H9 (cell line): ENCODE data around the gene PFN3. TPM values are rescaled to one million over a fixed set of nuclear protein-coding genes. Genes with fewer than 3 reads are reported as not detected.
"Not testable (repeated sequence)": the region's sequence is repeated elsewhere in the genome, so short reads cannot be mapped to it uniquely, and the experiment has no call there.

Source experiments
- DNase-seq: peaks from one replicate; pipeline ENCODE4 v3.0.0-alpha.2; 2017
- H2AFZ ChIP-seq: one replicate; pipeline ENCODE4 v1.6.1; 2013; ENCODE audit warnings: mild to moderate bottlenecking, low read length, control low read depth, moderate library complexity
- H2AK5ac ChIP-seq: 2 replicates; pipeline ENCODE4 v1.6.1; 2013; ENCODE audit warnings: low read length, control low read depth, mixed read lengths; ENCODE audit not compliant: insufficient read length
- H2BK120ac ChIP-seq: one replicate; pipeline ENCODE4 v1.6.1; 2013; ENCODE audit warnings: low read depth, mild to moderate bottlenecking, low read length, control low read depth, inconsistent platforms; ENCODE audit not compliant: poor library complexity, severe bottlenecking
- H2BK12ac ChIP-seq: 2 replicates; pipeline ENCODE4 v1.6.1; 2013; ENCODE audit warnings: low read length, control low read depth, mixed read lengths, low read depth; ENCODE audit not compliant: insufficient read length
- H2BK15ac ChIP-seq: 2 replicates; pipeline ENCODE4 v1.6.1; 2013; ENCODE audit warnings: low read depth, low read length, control low read depth
- H2BK20ac ChIP-seq: one replicate; pipeline ENCODE4 v1.6.1; 2013; ENCODE audit warnings: low read depth, mild to moderate bottlenecking, low read length, control low read depth, inconsistent platforms; ENCODE audit not compliant: poor library complexity, severe bottlenecking
- H2BK5ac ChIP-seq: 2 replicates; pipeline ENCODE4 v1.6.1; 2013; ENCODE audit warnings: low read length, control low read depth, mixed read lengths; ENCODE audit not compliant: insufficient read length
- H3K14ac ChIP-seq: 2 replicates; pipeline ENCODE4 v1.6.1; 2013; ENCODE audit warnings: low read length, control low read depth; ENCODE audit not compliant: insufficient read depth
- H3K18ac ChIP-seq: 2 replicates; pipeline ENCODE4 v1.6.1; 2013; ENCODE audit warnings: low read depth, mild to moderate bottlenecking, mixed read lengths, low read length, control low read depth; ENCODE audit not compliant: insufficient read length
- H3K23ac ChIP-seq: 2 replicates; pipeline ENCODE4 v1.6.1; 2013; ENCODE audit warnings: low read length, control low read depth, mixed read lengths, low read depth; ENCODE audit not compliant: insufficient read length
- H3K23me2 ChIP-seq: 2 replicates; pipeline ENCODE4 v1.6.1; 2013; ENCODE audit warnings: low read depth, mild to moderate bottlenecking, mixed read lengths, low read length, control low read depth; ENCODE audit not compliant: insufficient read length, poor library complexity, severe bottlenecking
- H3K27ac ChIP-seq: 2 replicates; pipeline ENCODE4 v1.5.1; 2013; ENCODE audit warnings: low read length, control low read depth, mixed read lengths, low read depth; ENCODE audit not compliant: insufficient read length
- H3K27me3 ChIP-seq: 2 replicates; pipeline ENCODE4 v1.6.1; 2013; ENCODE audit warnings: low read length, control low read depth, inconsistent platforms; ENCODE audit not compliant: insufficient read depth
- H3K4ac ChIP-seq: 2 replicates; pipeline ENCODE4 v1.6.1; 2013; ENCODE audit warnings: low read depth, mild to moderate bottlenecking, control low read depth, inconsistent platforms, low read length, moderate library complexity
- H3K4me1 ChIP-seq: 2 replicates; pipeline ENCODE4 v1.6.1; 2013; ENCODE audit warnings: low read length, control low read depth, inconsistent platforms; ENCODE audit not compliant: insufficient read depth
- H3K4me2 ChIP-seq: 2 replicates; pipeline ENCODE4 v1.6.1; 2013; ENCODE audit warnings: low read length, control low read depth, mixed read lengths; ENCODE audit not compliant: insufficient read length, insufficient read depth
- H3K56ac ChIP-seq: 2 replicates; pipeline ENCODE4 v1.6.1; 2013; ENCODE audit warnings: low read depth, mild to moderate bottlenecking, mixed read lengths, low read length, control low read depth; ENCODE audit not compliant: insufficient read length
- H3K79me1 ChIP-seq: 2 replicates; pipeline ENCODE4 v1.6.1; 2013; ENCODE audit warnings: low read depth, mild to moderate bottlenecking, moderate library complexity, low read length, control low read depth, inconsistent platforms; ENCODE audit not compliant: insufficient read depth, poor library complexity, severe bottlenecking
- H3K79me2 ChIP-seq: 2 replicates; pipeline ENCODE4 v1.6.1; 2013; ENCODE audit warnings: low read length, control low read depth, inconsistent platforms; ENCODE audit not compliant: insufficient read depth
- H3K9ac ChIP-seq: 2 replicates; pipeline ENCODE4 v1.6.1; 2013; ENCODE audit warnings: low read length, control low read depth, mixed read lengths; ENCODE audit not compliant: insufficient read length; ENCODE audit errors: extremely low read depth
- H3K9me3 ChIP-seq: one replicate; pipeline ENCODE4 v1.6.1; 2013; ENCODE audit warnings: low read depth, low read length, inconsistent platforms; ENCODE audit not compliant: control insufficient read depth
- H3T11ph ChIP-seq: one replicate; pipeline ENCODE4 v1.6.1; 2013; ENCODE audit warnings: mild to moderate bottlenecking, low read length, control low read depth, inconsistent platforms
- H4K20me1 ChIP-seq: one replicate; pipeline ENCODE4 v1.6.1; 2013; ENCODE audit not compliant: control insufficient read depth, insufficient read length, insufficient read depth
- H4K5ac ChIP-seq: 2 replicates; pipeline ENCODE4 v1.6.1; 2013; ENCODE audit warnings: low read depth, mild to moderate bottlenecking, mixed read lengths, low read length, control low read depth; ENCODE audit not compliant: insufficient read length
- H4K8ac ChIP-seq: replicated peaks from 2 replicates; pipeline ENCODE4 v1.6.1; 2013; ENCODE audit warnings: low read length, control low read depth, mixed read lengths, low read depth; ENCODE audit not compliant: insufficient read length
- H4K91ac ChIP-seq: 2 replicates; pipeline ENCODE4 v1.6.1; 2013; ENCODE audit warnings: low read depth, mild to moderate bottlenecking, moderate library complexity, mixed read lengths, low read length, control low read depth; ENCODE audit not compliant: insufficient read length
- H3K27ac Mint-ChIP-seq, 3 experiments: 2 replicates in 2 of 3; 3 replicates in 1 of 3; pipeline ENCODE4 v1.8.0; 2020 to 2021; ENCODE audit warnings: mixed read lengths in 3 of 3, mild to moderate bottlenecking in 1 of 3, moderate library complexity in 1 of 3
- H3K27me3 Mint-ChIP-seq: 2 replicates; pipeline ENCODE4 v1.8.0; 2021; ENCODE audit warnings: low read depth, mild to moderate bottlenecking, moderate library complexity, mixed read lengths
- H3K36me3 Mint-ChIP-seq, 3 experiments: 2 replicates in 2 of 3; 3 replicates in 1 of 3; pipeline ENCODE4 v1.8.0; 2020 to 2021; ENCODE audit warnings: low read depth in 3 of 3, mixed read lengths in 3 of 3; ENCODE audit not compliant: insufficient read depth in 1 of 3
- H3K4me1 Mint-ChIP-seq, 2 experiments: 2 replicates each; pipeline ENCODE4 v1.8.0; 2020; ENCODE audit warnings: mixed read lengths in 2 of 2
- H3K4me3 Mint-ChIP-seq, 2 experiments: 2 replicates in 1 of 2; 3 replicates in 1 of 2; pipeline ENCODE4 v1.8.0; 2020 to 2021; ENCODE audit warnings: mild to moderate bottlenecking in 2 of 2, mixed read lengths in 2 of 2, moderate library complexity in 1 of 2
- H3K9me3 Mint-ChIP-seq, 2 experiments: 2 replicates in 1 of 2; 3 replicates in 1 of 2; pipeline ENCODE4 v1.8.0; 2020; ENCODE audit warnings: mild to moderate bottlenecking in 2 of 2, mixed read lengths in 2 of 2, moderate library complexity in 1 of 2
- WGBS: extraction: QIAGEN DNeasy Blood & Tissue Kit; methylation state at CpG from one replicate; pipeline ENCODE4 v1.1.7; 2013; ENCODE audit warnings: missing lambda C conversion rate, low lambda C conversion rate, mixed read lengths; ENCODE audit not compliant: insufficient read length; ENCODE audit errors: extremely low coverage; 5-methylcytosine and 5-hydroxymethylcytosine counted together
- total RNA-seq: library from RNA; stranded (reverse); gene quantifications from 2 replicates; pipeline ENCODE4 v1.2.1, GENCODE V29; 2021
- TF ChIP-seq, protein P1 (sequence below): fragments of 200-600 bp; sonication (generic); conservative IDR thresholded peaks from 3 replicates; pipeline ENCODE4 v1.8.0; 2021; ENCODE audit warnings: antibody characterized with exemption, mild to moderate bottlenecking

Gene PFN3
- total RNA-seq, 1 experiment from 2014 or later: not detected

DNA sequence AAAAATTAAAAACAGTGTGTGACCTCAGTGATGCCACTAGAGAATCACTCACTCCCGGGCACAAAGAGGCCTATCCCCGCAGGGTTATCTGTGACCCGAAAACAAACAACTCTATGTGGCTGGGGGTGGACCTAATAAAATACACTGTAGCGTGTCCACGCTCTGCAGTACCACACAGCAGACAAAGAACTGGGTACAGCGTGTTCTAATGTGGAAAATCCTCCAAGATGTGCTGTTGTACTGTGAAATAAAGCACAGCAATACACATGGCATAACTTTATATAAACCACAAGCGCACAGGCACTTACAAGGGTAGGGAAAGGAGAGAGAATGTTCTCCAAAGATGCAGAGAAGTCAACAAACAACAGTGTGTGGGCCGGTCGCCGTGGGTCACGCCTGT lies 24.4 kb downstream of the PFN3 start:
- Histone ChIP-seq H2BK20ac (no peak overlapping the region), H3K23me2 (peaks cover 3% of the 10 kb centered on the region), H3K27ac (no peak overlapping the region), H3K18ac (no peak overlapping the region), H3K27me3 (no peaks in the 10 kb centered on the region), H3K9me3 (no peaks in the 10 kb centered on the region), H4K20me1 (no peaks in the 10 kb centered on the region), H3K56ac (no peak overlapping the region), H2BK12ac (no peak overlapping the region), H2AFZ (no peak overlapping the region), H3K4me1 (no peaks in the 10 kb centered on the region; the same call in 1 of the 2 replicates), H4K5ac (no peak overlapping the region), H3K4ac (no peak overlapping the region), H4K91ac (no peak overlapping the region), H3T11ph (no peak overlapping the region), H3K79me1 (no peaks in the 10 kb centered on the region), H3K79me2 (no peaks in the 10 kb centered on the region), H3K9ac (no peak overlapping the region), H4K8ac (no peak overlapping the region), H3K23ac (no peak overlapping the region), H3K14ac (no peak overlapping the region), H2BK120ac (no peak overlapping the region), H2AK5ac (no peak overlapping the region), H3K4me2 (no peak overlapping the region), H2BK5ac (no peak overlapping the region), H2BK15ac (no peak overlapping the region)
- peaks cover 21 to 35% of the 10 kb centered on the region in 2 experiments for H3K4me1 Mint-ChIP-seq
- H3K27ac Mint-ChIP-seq: no peak overlapping the region
- H3K36me3 Mint-ChIP-seq: peaks cover 0 to 12% (median 0%) of the 10 kb centered on the region in 3 experiments; a peak in 4 of 7 replicates
- WGBS: no CpG with 5 or more reads among the region's 11 CpGs
- TF ChIP-seq, protein P1, sequence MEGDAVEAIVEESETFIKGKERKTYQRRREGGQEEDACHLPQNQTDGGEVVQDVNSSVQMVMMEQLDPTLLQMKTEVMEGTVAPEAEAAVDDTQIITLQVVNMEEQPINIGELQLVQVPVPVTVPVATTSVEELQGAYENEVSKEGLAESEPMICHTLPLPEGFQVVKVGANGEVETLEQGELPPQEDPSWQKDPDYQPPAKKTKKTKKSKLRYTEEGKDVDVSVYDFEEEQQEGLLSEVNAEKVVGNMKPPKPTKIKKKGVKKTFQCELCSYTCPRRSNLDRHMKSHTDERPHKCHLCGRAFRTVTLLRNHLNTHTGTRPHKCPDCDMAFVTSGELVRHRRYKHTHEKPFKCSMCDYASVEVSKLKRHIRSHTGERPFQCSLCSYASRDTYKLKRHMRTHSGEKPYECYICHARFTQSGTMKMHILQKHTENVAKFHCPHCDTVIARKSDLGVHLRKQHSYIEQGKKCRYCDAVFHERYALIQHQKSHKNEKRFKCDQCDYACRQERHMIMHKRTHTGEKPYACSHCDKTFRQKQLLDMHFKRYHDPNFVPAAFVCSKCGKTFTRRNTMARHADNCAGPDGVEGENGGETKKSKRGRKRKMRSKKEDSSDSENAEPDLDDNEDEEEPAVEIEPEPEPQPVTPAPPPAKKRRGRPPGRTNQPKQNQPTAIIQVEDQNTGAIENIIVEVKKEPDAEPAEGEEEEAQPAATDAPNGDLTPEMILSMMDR: no peak
- no peak overlapping the region for H3K4me3 Mint-ChIP-seq
- DNase-seq: no peak
- no peaks in the 10 kb centered on the region for H3K9me3 Mint-ChIP-seq
- H3K27me3 Mint-ChIP-seq: peaks cover 11% of the 10 kb centered on the region

DNA sequence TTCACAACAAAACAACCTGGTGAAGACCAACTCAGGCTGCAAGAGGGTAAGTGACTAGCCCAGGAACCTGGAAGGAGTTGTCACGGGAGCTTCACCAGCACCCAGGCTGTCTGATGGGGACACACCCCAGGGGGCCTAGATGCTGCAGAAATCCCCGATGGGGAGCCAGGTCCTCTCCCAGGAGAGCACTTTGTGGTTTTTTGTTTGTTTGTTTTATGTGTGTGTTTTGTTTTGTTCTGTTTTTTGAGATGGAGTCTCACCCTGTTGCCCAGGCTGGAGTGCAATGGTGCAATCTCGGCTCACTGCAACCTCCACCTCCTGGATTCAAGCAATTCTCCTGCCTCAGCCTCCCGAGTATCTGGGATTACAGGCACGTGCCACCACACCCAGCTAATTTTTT lies 24.9 kb downstream of the PFN3 start:
- not testable (repeated sequence) for H3K9me3 Mint-ChIP-seq, H3K4me3 Mint-ChIP-seq, H3K27ac ChIP-seq, H4K20me1 ChIP-seq, H3K79me2 ChIP-seq, H3K4me2 ChIP-seq, DNase-seq, H3K9ac ChIP-seq, H4K5ac ChIP-seq, H3T11ph ChIP-seq, H2BK5ac ChIP-seq, H3K14ac ChIP-seq, H3K79me1 ChIP-seq, H3K56ac ChIP-seq, H3K27ac Mint-ChIP-seq, H3K9me3 ChIP-seq, H3K18ac ChIP-seq, H4K91ac ChIP-seq, H2BK15ac ChIP-seq, H3K23me2 ChIP-seq, H4K8ac ChIP-seq, H2AK5ac ChIP-seq, H3K4me1 ChIP-seq, H3K23ac ChIP-seq, H2AFZ ChIP-seq, H3K27me3 ChIP-seq, H2BK120ac ChIP-seq, H2BK20ac ChIP-seq, H3K4ac ChIP-seq, H2BK12ac ChIP-seq
- Mint-ChIP-seq H3K4me1 (peaks cover 20 to 34% of the 10 kb centered on the region in 2 experiments), H3K36me3 (peaks cover 0 to 12% (median 0%) of the 10 kb centered on the region in 3 experiments; a peak in 4 of 7 replicates), H3K27me3 (peaks cover 10% of the 10 kb centered on the region)
- no CpG with 5 or more reads among the region's 5 CpGs for WGBS
